Liver (tissue), 3 donors: ENCODE results near the gene COL7A1.

Experiments
- ATF3 ChIP-seq: IDR thresholded peaks from 2 replicates; pipeline ENCODE4 v1.6.1; 2016; ENCODE audit warnings: antibody characterized with exemption
- CTCF ChIP-seq: fragments of 150-350 bp; IDR thresholded peaks from 2 replicates; pipeline ENCODE4 v1.5.1; 2017; ENCODE audit warnings: improper control_type of control experiment, low read depth, low read length; ENCODE audit not compliant: missing input control
- EGR1 ChIP-seq, 2 donors: IDR thresholded peaks; 2 replicates each; pipeline ENCODE4 v1.6.1; 2016 to 2018; ENCODE audit warnings: antibody characterized with exemption in 2 of 2, low read depth in 2 of 2
- GABPA ChIP-seq, 2 donors: IDR thresholded peaks in 1 of 2; conservative IDR thresholded peaks in 1 of 2; 2 replicates each; pipeline ENCODE4 v1.6.1; 2016; ENCODE audit warnings: antibody characterized with exemption in 2 of 2, mild to moderate bottlenecking in 1 of 2, moderate library complexity in 1 of 2
- JUND ChIP-seq, 2 donors: IDR thresholded peaks; 2 replicates each; pipeline ENCODE4 v1.6.1; 2016; ENCODE audit warnings: antibody characterized with exemption in 2 of 2
- MAX ChIP-seq: IDR thresholded peaks from 2 replicates; pipeline ENCODE4 v1.6.1; 2016; ENCODE audit warnings: antibody characterized with exemption
- RAD21 ChIP-seq, 2 donors: IDR thresholded peaks; 2 replicates each; pipeline ENCODE4 v1.6.1; 2016; ENCODE audit warnings: antibody characterized with exemption in 2 of 2, mild to moderate bottlenecking in 2 of 2
- SP1 ChIP-seq: IDR thresholded peaks from 2 replicates; pipeline ENCODE4 v1.6.1; 2018; ENCODE audit warnings: antibody characterized with exemption, mild to moderate bottlenecking
- TAF1 ChIP-seq: conservative IDR thresholded peaks from 2 replicates; pipeline ENCODE4 v1.6.1; 2016; ENCODE audit warnings: antibody characterized with exemption, mild to moderate bottlenecking
- donor health status: healthy.
- donor health status: healthy.

DNA sequence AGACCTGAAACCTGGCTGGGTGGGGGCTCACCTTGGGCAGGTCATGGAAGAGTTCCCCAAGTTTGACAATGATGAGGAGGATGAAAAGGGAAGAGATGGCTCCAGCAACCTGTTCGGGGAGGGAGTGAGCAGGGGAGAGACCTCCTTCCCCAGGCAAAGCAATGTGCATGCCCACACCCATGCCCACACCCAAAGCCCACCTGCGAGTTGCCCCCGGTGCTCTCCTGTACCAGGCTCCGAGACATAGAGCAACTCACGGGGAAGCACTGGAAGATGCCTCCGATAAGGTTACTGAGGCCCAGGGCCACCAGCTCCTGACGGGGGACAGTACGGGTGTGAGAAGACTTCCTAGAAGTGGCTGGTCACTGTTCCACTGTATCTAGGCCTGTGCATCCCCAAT, 35.3 kb upstream of the COL7A1 start:
- TF ChIP-seq CTCF (no peak), SP1 (no peak), RAD21 (IDR thresholded peaks at IDR 0.05) (no peak), TAF1 (no peak), ATF3 (no peak), MAX (no peak), EGR1 (IDR thresholded peaks at IDR 0.05; ENCODE audit: low read depth in 2 of 2) (no peak), GABPA (IDR thresholded peaks at IDR 0.05 in 1 of 2, conservative IDR thresholded peaks at IDR 0.05 in 1 of 2) (no peak), JUND (IDR thresholded peaks at IDR 0.05) (no peak)
